Neural cell (in vitro differentiated cells): Measurements from ENCODE around the gene PRSS57.

Experiments
- EP300 ChIP-seq: fragments of 450-650 bp; conservative IDR thresholded peaks from 2 replicates; pipeline ENCODE4 v1.6.1; 2014; ENCODE audit warnings: antibody characterized with exemption, mild to moderate bottlenecking, moderate library complexity; ENCODE audit not compliant: poor library complexity, severe bottlenecking
- EZH2 ChIP-seq: fragments of 200-600, 300-800 bp; shearing (Covaris generic), sonication (generic); IDR thresholded peaks from 2 replicates; pipeline ENCODE4 v1.6.1; 2014; ENCODE audit warnings: antibody characterized with exemption, low read length, borderline replicate concordance, mild to moderate bottlenecking; ENCODE audit not compliant: insufficient read depth, poor library complexity, severe bottlenecking
- MXI1 ChIP-seq: fragments of 450-650 bp; conservative IDR thresholded peaks from 2 replicates; pipeline ENCODE4 v1.6.1; 2014; ENCODE audit warnings: antibody characterized with exemption, mild to moderate bottlenecking; ENCODE audit not compliant: poor library complexity, severe bottlenecking
- POLR2AphosphoS5 ChIP-seq: IDR thresholded peaks from 2 replicates; pipeline ENCODE4 v1.6.1; 2012
- RAD21 ChIP-seq: fragments of 450-650 bp; conservative IDR thresholded peaks from 2 replicates; pipeline ENCODE4 v1.6.1; 2014; ENCODE audit warnings: antibody characterized with exemption, mild to moderate bottlenecking, moderate library complexity
- SMC3 ChIP-seq: fragments of 450-650 bp; conservative IDR thresholded peaks from 2 replicates; pipeline ENCODE4 v1.6.1; 2014; ENCODE audit warnings: antibody characterized with exemption, mild to moderate bottlenecking, moderate library complexity; ENCODE audit not compliant: poor library complexity
- TAF1 ChIP-seq: IDR thresholded peaks from 2 replicates; pipeline ENCODE4 v1.6.1; 2012; ENCODE audit warnings: low read depth
- TF ChIP-seq, protein P1 (sequence below): fragments of 450-650 bp; IDR thresholded peaks from 2 replicates; pipeline ENCODE4 v1.5.1; 2014; ENCODE audit warnings: antibody characterized with exemption, mild to moderate bottlenecking, moderate library complexity; ENCODE audit not compliant: poor library complexity, severe bottlenecking
- TF ChIP-seq, protein P2 (sequence below): IDR thresholded peaks from 2 replicates; pipeline ENCODE4 v1.6.1; 2012; ENCODE audit warnings: borderline replicate concordance

DNA sequence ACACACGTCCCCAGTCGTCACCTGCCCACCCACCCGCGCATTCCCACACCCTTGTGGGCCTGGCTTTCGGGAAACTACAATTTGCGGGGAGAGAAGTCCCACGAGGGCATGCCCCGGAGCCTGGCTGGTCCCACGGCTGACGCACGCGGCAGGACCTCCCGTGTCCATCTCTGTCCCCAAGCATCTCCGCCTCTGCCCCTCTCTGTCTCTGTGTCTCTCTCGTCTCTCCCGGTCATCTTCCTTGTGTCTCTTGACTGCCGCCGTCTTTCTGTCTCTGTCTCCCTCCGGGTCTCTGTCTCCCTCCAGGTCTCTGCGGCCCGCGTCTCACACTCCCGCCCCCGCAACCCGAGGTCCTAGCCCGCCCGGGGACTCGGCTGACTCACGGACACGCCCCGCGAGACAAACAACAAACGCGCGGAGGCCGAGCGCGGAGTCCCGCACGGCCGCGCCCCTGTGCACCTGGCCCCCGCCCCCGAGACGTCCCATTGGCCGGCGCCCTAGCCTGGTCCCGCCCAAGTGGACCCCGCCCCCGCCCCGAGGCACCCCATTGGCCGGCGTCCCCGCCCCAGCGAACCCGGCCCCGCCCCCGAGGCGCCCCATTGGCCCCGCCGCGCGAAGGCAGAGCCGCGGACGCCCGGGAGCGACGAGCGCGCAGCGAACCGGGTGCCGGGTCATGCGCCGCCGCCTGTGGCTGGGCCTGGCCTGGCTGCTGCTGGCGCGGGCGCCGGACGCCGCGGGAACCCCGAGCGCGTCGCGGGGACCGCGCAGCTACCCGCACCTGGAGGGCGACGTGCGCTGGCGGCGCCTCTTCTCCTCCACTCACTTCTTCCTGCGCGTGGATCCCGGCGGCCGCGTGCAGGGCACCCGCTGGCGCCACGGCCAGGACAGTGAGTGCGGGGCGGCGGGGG is 55.7 kb downstream of the PRSS57 start, which contains the start of gene FGF22:
- TF ChIP-seq, protein P1, sequence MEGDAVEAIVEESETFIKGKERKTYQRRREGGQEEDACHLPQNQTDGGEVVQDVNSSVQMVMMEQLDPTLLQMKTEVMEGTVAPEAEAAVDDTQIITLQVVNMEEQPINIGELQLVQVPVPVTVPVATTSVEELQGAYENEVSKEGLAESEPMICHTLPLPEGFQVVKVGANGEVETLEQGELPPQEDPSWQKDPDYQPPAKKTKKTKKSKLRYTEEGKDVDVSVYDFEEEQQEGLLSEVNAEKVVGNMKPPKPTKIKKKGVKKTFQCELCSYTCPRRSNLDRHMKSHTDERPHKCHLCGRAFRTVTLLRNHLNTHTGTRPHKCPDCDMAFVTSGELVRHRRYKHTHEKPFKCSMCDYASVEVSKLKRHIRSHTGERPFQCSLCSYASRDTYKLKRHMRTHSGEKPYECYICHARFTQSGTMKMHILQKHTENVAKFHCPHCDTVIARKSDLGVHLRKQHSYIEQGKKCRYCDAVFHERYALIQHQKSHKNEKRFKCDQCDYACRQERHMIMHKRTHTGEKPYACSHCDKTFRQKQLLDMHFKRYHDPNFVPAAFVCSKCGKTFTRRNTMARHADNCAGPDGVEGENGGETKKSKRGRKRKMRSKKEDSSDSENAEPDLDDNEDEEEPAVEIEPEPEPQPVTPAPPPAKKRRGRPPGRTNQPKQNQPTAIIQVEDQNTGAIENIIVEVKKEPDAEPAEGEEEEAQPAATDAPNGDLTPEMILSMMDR, result no peak
- TF ChIP-seq EZH2 (no peak), POLR2AphosphoS5 (no peak), RAD21 (no peak), EP300 (peak; percentile 21), TAF1 (no peak), SMC3 (no peak), MXI1 (peak; percentile 49)
- TF ChIP-seq, protein P2, sequence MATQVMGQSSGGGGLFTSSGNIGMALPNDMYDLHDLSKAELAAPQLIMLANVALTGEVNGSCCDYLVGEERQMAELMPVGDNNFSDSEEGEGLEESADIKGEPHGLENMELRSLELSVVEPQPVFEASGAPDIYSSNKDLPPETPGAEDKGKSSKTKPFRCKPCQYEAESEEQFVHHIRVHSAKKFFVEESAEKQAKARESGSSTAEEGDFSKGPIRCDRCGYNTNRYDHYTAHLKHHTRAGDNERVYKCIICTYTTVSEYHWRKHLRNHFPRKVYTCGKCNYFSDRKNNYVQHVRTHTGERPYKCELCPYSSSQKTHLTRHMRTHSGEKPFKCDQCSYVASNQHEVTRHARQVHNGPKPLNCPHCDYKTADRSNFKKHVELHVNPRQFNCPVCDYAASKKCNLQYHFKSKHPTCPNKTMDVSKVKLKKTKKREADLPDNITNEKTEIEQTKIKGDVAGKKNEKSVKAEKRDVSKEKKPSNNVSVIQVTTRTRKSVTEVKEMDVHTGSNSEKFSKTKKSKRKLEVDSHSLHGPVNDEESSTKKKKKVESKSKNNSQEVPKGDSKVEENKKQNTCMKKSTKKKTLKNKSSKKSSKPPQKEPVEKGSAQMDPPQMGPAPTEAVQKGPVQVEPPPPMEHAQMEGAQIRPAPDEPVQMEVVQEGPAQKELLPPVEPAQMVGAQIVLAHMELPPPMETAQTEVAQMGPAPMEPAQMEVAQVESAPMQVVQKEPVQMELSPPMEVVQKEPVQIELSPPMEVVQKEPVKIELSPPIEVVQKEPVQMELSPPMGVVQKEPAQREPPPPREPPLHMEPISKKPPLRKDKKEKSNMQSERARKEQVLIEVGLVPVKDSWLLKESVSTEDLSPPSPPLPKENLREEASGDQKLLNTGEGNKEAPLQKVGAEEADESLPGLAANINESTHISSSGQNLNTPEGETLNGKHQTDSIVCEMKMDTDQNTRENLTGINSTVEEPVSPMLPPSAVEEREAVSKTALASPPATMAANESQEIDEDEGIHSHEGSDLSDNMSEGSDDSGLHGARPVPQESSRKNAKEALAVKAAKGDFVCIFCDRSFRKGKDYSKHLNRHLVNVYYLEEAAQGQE, result no peak
